IgD-negative memory B cell (primary cell): ENCODE results near the gene ZNF444. TPM values are rescaled to one million over a fixed set of nuclear protein-coding genes. Genes with fewer than 3 reads are reported as not detected.
"Not testable (repeated sequence)": the region's sequence is repeated elsewhere in the genome, so short reads cannot be mapped to it uniquely, and the experiment has no call there.

ENCODE experiments used
- H3K27ac Mint-ChIP-seq, 3 donors: one replicate each; pipeline ENCODE4 v1.8.0; 2020 to 2022; ENCODE audit warnings: mild to moderate bottlenecking in 3 of 3, mixed read lengths in 3 of 3, moderate library complexity in 1 of 3
- H3K27me3 Mint-ChIP-seq: one replicate; pipeline ENCODE4 v1.8.0; 2021; ENCODE audit warnings: mixed read lengths
- H3K36me3 Mint-ChIP-seq: one replicate; pipeline ENCODE4 v1.8.0; 2020; ENCODE audit warnings: mild to moderate bottlenecking, mixed read lengths
- H3K4me1 Mint-ChIP-seq, 3 donors: one replicate each; pipeline ENCODE4 v1.8.0; 2020 to 2022; ENCODE audit warnings: mixed read lengths in 3 of 3, mild to moderate bottlenecking in 1 of 3
- H3K4me3 Mint-ChIP-seq, 4 donors: one replicate each; pipeline ENCODE4 v1.8.0; 2020 to 2022; ENCODE audit warnings: mild to moderate bottlenecking in 4 of 4, mixed read lengths in 4 of 4, moderate library complexity in 3 of 4
- H3K9me3 Mint-ChIP-seq, 3 donors: one replicate each; pipeline ENCODE4 v1.8.0; 2020 to 2021; ENCODE audit warnings: mixed read lengths in 3 of 3, mild to moderate bottlenecking in 1 of 3
- polyA plus RNA-seq: library from polyadenylated mRNA; unstranded; fragments of 300-500 nt; fragmentation: Illumina TruSeq; gene quantifications from one replicate; pipeline ENCODE4 v1.2.3, GENCODE V29; 2021

The ZNF444 gene
- polyA plus RNA-seq, 1 donor from 2014 or later = 19.5 TPM

GRCh38 chr19:56103027-56103614 is 38.0 kb upstream of the ZNF444 start:
- H3K27ac Mint-ChIP-seq = no peak overlapping the region
- no peaks in the 10 kb centered on the region for H3K36me3 Mint-ChIP-seq
- no peaks in the 10 kb centered on the region for H3K9me3 Mint-ChIP-seq
- no peak overlapping the region for H3K4me3 Mint-ChIP-seq
- H3K4me1 Mint-ChIP-seq = peaks cover 6 to 18% (median 8%) of the 10 kb centered on the region in 3 donors
- H3K27me3 Mint-ChIP-seq = no peaks in the 10 kb centered on the region

- H3K4me1 Mint-ChIP-seq = peaks cover 8 to 24% (median 10%) of the 10 kb centered on the region in 3 donors
- H3K27me3 Mint-ChIP-seq = no peaks in the 10 kb centered on the region
- no peaks in the 10 kb centered on the region for H3K9me3 Mint-ChIP-seq
- H3K27ac Mint-ChIP-seq = no peak overlapping the region
- peak overlapping the region in 1 of 4 donors; percentile 23 for H3K4me3 Mint-ChIP-seq
- no peaks in the 10 kb centered on the region for H3K36me3 Mint-ChIP-seq
These were observed 36.7 kb upstream of the ZNF444 start for GRCh38 chr19:56104423-56104822.

- peak overlapping the region in 3 of 4 donors; percentile 65 to 68 (median 65) for H3K4me3 Mint-ChIP-seq
- no peaks in the 10 kb centered on the region for H3K9me3 Mint-ChIP-seq
- no peaks in the 10 kb centered on the region for H3K27me3 Mint-ChIP-seq
- H3K4me1 Mint-ChIP-seq = peaks cover 11 to 26% (median 12%) of the 10 kb centered on the region in 3 donors
- peak overlapping the region; percentile 62 to 94 (median 71) for H3K27ac Mint-ChIP-seq
- no peaks in the 10 kb centered on the region for H3K36me3 Mint-ChIP-seq
These were observed 35.9 kb upstream of the ZNF444 start for GRCh38 chr19:56105090-56105701.

GRCh38 chr19:56105831-56106396 is 35.2 kb upstream of the ZNF444 start:
- H3K27me3 Mint-ChIP-seq, H3K36me3 Mint-ChIP-seq, H3K9me3 Mint-ChIP-seq: not testable (repeated sequence)
- Mint-ChIP-seq H3K4me1 (peaks cover 15 to 30% (median 16%) of the 10 kb centered on the region in 3 donors), H3K4me3 (peak overlapping the region in 2 of 4 donors; percentile 65 to 79), H3K27ac (peak overlapping the region; percentile 62 to 94 (median 71))

GRCh38 chr19:56106397-56106849 is 34.7 kb upstream of the ZNF444 start:
- peaks cover 15 to 31% (median 16%) of the 10 kb centered on the region in 3 donors for H3K4me1 Mint-ChIP-seq
- H3K4me3 Mint-ChIP-seq = peak overlapping the region in 2 of 4 donors; percentile 65 to 79
- H3K36me3 Mint-ChIP-seq = no peaks in the 10 kb centered on the region
- H3K9me3 Mint-ChIP-seq = no peaks in the 10 kb centered on the region
- H3K27me3 Mint-ChIP-seq = no peaks in the 10 kb centered on the region
- peak overlapping the region in 1 of 3 donors; percentile 94 for H3K27ac Mint-ChIP-seq

- H3K27ac Mint-ChIP-seq = peak overlapping the region in 1 of 3 donors; percentile 21
- no peaks in the 10 kb centered on the region for H3K9me3 Mint-ChIP-seq
- peaks cover 15 to 35% (median 20%) of the 10 kb centered on the region in 3 donors for H3K4me1 Mint-ChIP-seq
- H3K4me3 Mint-ChIP-seq = peak overlapping the region in 1 of 4 donors; percentile 79
- H3K36me3 Mint-ChIP-seq = no peaks in the 10 kb centered on the region
- no peaks in the 10 kb centered on the region for H3K27me3 Mint-ChIP-seq
These were observed 34.1 kb upstream of the ZNF444 start for GRCh38 chr19:56106993-56107392.

- Mint-ChIP-seq H3K27ac (no peak overlapping the region), H3K36me3 (no peaks in the 10 kb centered on the region), H3K27me3 (no peaks in the 10 kb centered on the region), H3K4me3 (no peak overlapping the region), H3K9me3 (no peaks in the 10 kb centered on the region), H3K4me1 (peaks cover 20 to 40% (median 23%) of the 10 kb centered on the region in 3 donors)
These were observed 33.3 kb upstream of the ZNF444 start for GRCh38 chr19:56107626-56108351.

- no peaks in the 10 kb centered on the region for H3K27me3 Mint-ChIP-seq
- no peaks in the 10 kb centered on the region for H3K9me3 Mint-ChIP-seq
- peak overlapping the region; percentile 64 to 86 (median 83) for H3K27ac Mint-ChIP-seq
- H3K4me3 Mint-ChIP-seq = peak overlapping the region in 2 of 4 donors; percentile 17 to 51
- no peaks in the 10 kb centered on the region for H3K36me3 Mint-ChIP-seq
- H3K4me1 Mint-ChIP-seq = peaks cover 26 to 48% (median 31%) of the 10 kb centered on the region in 3 donors
These were observed 32.5 kb upstream of the ZNF444 start for GRCh38 chr19:56108447-56109195.

GRCh38 chr19:56109226-56109625 is 31.9 kb upstream of the ZNF444 start:
- H3K9me3 Mint-ChIP-seq = no peaks in the 10 kb centered on the region
- H3K27ac Mint-ChIP-seq = peak overlapping the region; percentile 56 to 86 (median 64)
- H3K27me3 Mint-ChIP-seq = no peaks in the 10 kb centered on the region
- H3K4me3 Mint-ChIP-seq = peak overlapping the region in 1 of 4 donors; percentile 51
- H3K36me3 Mint-ChIP-seq = no peaks in the 10 kb centered on the region
- H3K4me1 Mint-ChIP-seq = peaks cover 26 to 52% (median 37%) of the 10 kb centered on the region in 3 donors

- Mint-ChIP-seq H3K27me3 (no peaks in the 10 kb centered on the region), H3K9me3 (no peaks in the 10 kb centered on the region), H3K4me1 (peaks cover 26 to 51% (median 47%) of the 10 kb centered on the region in 3 donors), H3K4me3 (peak overlapping the region in 3 of 4 donors; percentile 55 to 65 (median 58)), H3K36me3 (no peaks in the 10 kb centered on the region), H3K27ac (peak overlapping the region; percentile 87 to 93 (median 88))
These were observed 30.3 kb upstream of the ZNF444 start for GRCh38 chr19:56110515-56111448.

GRCh38 chr19:56111601-56112312 is 29.3 kb upstream of the ZNF444 start:
- Mint-ChIP-seq H3K9me3 (no peaks in the 10 kb centered on the region), H3K27me3 (no peaks in the 10 kb centered on the region), H3K36me3 (no peaks in the 10 kb centered on the region), H3K27ac (peak overlapping the region; percentile 87 to 97 (median 93)), H3K4me3 (peak overlapping the region; percentile 66 to 92 (median 81)), H3K4me1 (peaks cover 26 to 49% (median 46%) of the 10 kb centered on the region in 3 donors)

GRCh38 chr19:56112313-56112709 is 28.8 kb upstream of the ZNF444 start:
- Mint-ChIP-seq H3K36me3 (no peaks in the 10 kb centered on the region), H3K4me3 (peak overlapping the region; percentile 66 to 92 (median 81)), H3K27me3 (no peaks in the 10 kb centered on the region), H3K4me1 (peaks cover 26 to 46% (median 44%) of the 10 kb centered on the region in 3 donors), H3K9me3 (no peaks in the 10 kb centered on the region), H3K27ac (peak overlapping the region; percentile 87 to 97 (median 93))

GRCh38 chr19:56113074-56113632 is 27.9 kb upstream of the ZNF444 start:
- no peaks in the 10 kb centered on the region for H3K27me3 Mint-ChIP-seq
- H3K27ac Mint-ChIP-seq = peak overlapping the region; percentile 87 to 97 (median 93)
- H3K36me3 Mint-ChIP-seq = no peaks in the 10 kb centered on the region
- peaks cover 26 to 49% (median 48%) of the 10 kb centered on the region in 3 donors for H3K4me1 Mint-ChIP-seq
- peak overlapping the region; percentile 66 to 94 (median 82) for H3K4me3 Mint-ChIP-seq
- H3K9me3 Mint-ChIP-seq = no peaks in the 10 kb centered on the region
